ENCODE results near the gene IL23R. TPM values are rescaled to one million over a fixed set of nuclear protein-coding genes. Genes with fewer than 3 reads are reported as not detected.

IL23R gene
- total RNA-seq, 1 experiment from 2014 or later = not detected

GRCh38 chr1:67236277-67236676 lies 70.0 kb downstream of the IL23R start:
- H3K9ac ChIP-seq (ENCODE audit: extremely low read depth, insufficient read length, low read length) = no peak overlapping the region
- no peak overlapping the region for H3K4me3 Mint-ChIP-seq
- no peak overlapping the region for H3K18ac ChIP-seq (ENCODE audit: insufficient read length, low read depth, low read length)
- H2BK20ac ChIP-seq (ENCODE audit: low read depth, low read length, poor library complexity, severe bottlenecking) = no peak overlapping the region
- no peak overlapping the region for H3K27ac Mint-ChIP-seq
- H2BK12ac ChIP-seq (ENCODE audit: insufficient read length, low read depth, low read length) = no peak overlapping the region
- TF ChIP-seq CTCF (conservative IDR thresholded peaks at IDR 0.05) = no peak
- no peak overlapping the region for H2BK5ac ChIP-seq (ENCODE audit: insufficient read length, low read length)
- DNase-seq = no peak
- no peaks in the 10 kb centered on the region for H3K4me1 Mint-ChIP-seq
- H3K27me3 ChIP-seq (ENCODE audit: insufficient read depth, low read length) = no peaks in the 10 kb centered on the region
- no peak overlapping the region for H4K5ac ChIP-seq (ENCODE audit: insufficient read length, low read depth, low read length)
- no peak overlapping the region for H3K4me2 ChIP-seq (ENCODE audit: insufficient read depth, insufficient read length, low read length)
- no peaks in the 10 kb centered on the region for H3K79me2 ChIP-seq (ENCODE audit: insufficient read depth, low read length)
- no peak overlapping the region for H3K27ac ChIP-seq (ENCODE audit: insufficient read length, low read depth, low read length)
- peaks cover 0 to 5% of the 10 kb centered on the region in 2 experiments; a peak in 1 of 5 replicates for H3K9me3 Mint-ChIP-seq
- H3K14ac ChIP-seq (ENCODE audit: insufficient read depth, low read length) = no peak overlapping the region
- peaks cover 0 to 5% (median 0%) of the 10 kb centered on the region in 3 experiments; a peak in 1 of 7 replicates for H3K36me3 Mint-ChIP-seq (ENCODE audit: insufficient read depth in 1 of 3, low read depth in 3 of 3)
- no peaks in the 10 kb centered on the region for H3K4me1 ChIP-seq (ENCODE audit: insufficient read depth, low read length)
- no peak overlapping the region for H2AK5ac ChIP-seq (ENCODE audit: insufficient read length, low read length)
- no peak overlapping the region for H3K56ac ChIP-seq (ENCODE audit: insufficient read length, low read depth, low read length)
- H3K4ac ChIP-seq (ENCODE audit: low read depth, low read length) = no peak overlapping the region
- H2AFZ ChIP-seq (ENCODE audit: low read length) = no peak overlapping the region
- no peak overlapping the region for H3T11ph ChIP-seq (ENCODE audit: low read length)
- no peaks in the 10 kb centered on the region for H3K27me3 Mint-ChIP-seq (ENCODE audit: low read depth)
- H3K9me3 ChIP-seq (ENCODE audit: control insufficient read depth, low read depth, low read length) = no peaks in the 10 kb centered on the region
- no peak overlapping the region for H3K23ac ChIP-seq (ENCODE audit: insufficient read length, low read depth, low read length)
- H4K8ac ChIP-seq (replicated peaks; ENCODE audit: insufficient read length, low read depth, low read length) = no peak overlapping the region
- no peaks in the 10 kb centered on the region for H4K20me1 ChIP-seq (ENCODE audit: control insufficient read depth, insufficient read depth, insufficient read length)
- H2BK15ac ChIP-seq (ENCODE audit: low read depth, low read length) = no peak overlapping the region
- no peak overlapping the region for H4K91ac ChIP-seq (ENCODE audit: insufficient read length, low read depth, low read length)
- H2BK120ac ChIP-seq (ENCODE audit: low read depth, low read length, poor library complexity, severe bottlenecking) = no peak overlapping the region
- H3K79me1 ChIP-seq (ENCODE audit: insufficient read depth, low read depth, low read length, poor library complexity, severe bottlenecking) = no peaks in the 10 kb centered on the region
- WGBS (ENCODE audit: extremely low coverage, insufficient read length, low lambda C conversion rate) = no CpG with 5 or more reads among the region's 3 CpGs
- H3K23me2 ChIP-seq (ENCODE audit: insufficient read length, low read depth, low read length, poor library complexity, severe bottlenecking) = no peaks in the 10 kb centered on the region

Data from H9 (cell line).